Hematopoietic multipotent progenitor cell treated with erythropoietin and hydrocortisone succinate and interleukin-3 and kit ligand, for 15 days (in vitro differentiated cells): Measurements from ENCODE around the gene PADI4.
"Not testable (repeated sequence)": the region's sequence is repeated elsewhere in the genome, so short reads cannot be mapped to it uniquely, and the experiment has no call there.

Experiments
- DNase-seq: peaks from one replicate; pipeline ENCODE4 v3.0.0-alpha.2; 2015; ENCODE audit warnings: low spot score

The PADI4 gene

DNA sequence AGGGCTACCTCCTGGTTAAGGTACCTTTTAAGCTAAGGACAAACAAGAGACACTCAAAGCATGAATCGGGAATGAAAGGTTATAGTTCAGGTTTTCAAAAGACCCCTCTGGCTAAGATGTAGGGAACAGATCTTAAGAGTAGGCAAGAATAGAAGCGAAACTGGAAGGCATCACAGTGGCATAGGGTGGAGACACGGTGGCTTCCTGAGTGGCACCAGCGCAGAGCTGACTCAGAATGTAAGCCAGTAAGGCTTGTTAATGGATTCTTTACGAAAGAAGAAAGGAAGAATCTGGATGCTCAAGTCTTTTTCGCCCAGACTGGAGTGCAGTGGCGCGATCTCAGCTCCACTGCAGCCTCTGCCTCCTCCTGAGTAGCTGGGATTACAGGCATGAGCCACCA is 85.2 kb downstream of the PADI4 start:
- DNase-seq, result no peak

DNA sequence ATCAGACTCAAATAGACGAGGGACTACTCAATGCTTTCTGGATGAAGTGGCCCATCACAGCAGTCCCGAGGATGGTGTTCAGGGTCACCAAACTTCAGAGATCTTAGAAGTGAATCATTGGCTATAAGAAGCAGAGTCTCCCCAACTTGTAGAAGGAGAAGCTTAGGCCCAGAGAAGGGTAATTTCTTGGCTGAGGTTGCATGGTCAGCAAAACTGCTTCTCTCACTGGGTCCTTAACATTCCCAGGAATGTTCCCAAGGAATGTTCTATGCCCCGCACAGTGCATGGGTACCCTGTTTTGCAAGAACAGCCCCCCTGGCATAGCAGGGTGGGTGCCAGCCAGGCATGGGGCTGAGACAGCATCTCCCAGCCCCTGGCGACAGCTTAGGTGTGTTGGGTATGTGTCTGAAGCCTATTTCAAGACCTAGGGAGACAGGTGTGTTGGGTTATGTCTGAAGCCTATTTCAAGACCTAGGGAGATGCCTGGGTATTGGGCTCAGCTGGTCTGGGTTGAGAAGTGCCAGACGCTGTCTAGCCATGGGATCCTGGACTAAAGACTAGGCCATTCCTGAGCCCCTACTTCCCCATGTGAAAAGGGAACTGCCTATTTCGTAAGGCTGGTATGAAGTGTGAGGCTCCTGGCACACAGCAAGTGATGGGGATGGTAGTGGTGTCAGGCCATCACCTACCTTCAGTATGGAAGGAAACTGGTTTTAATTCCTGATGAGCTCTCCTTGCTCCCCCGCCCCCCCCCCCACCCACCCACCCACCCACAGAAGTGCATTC is 90.1 kb downstream of the PADI4 start:
- no peak for DNase-seq

DNA sequence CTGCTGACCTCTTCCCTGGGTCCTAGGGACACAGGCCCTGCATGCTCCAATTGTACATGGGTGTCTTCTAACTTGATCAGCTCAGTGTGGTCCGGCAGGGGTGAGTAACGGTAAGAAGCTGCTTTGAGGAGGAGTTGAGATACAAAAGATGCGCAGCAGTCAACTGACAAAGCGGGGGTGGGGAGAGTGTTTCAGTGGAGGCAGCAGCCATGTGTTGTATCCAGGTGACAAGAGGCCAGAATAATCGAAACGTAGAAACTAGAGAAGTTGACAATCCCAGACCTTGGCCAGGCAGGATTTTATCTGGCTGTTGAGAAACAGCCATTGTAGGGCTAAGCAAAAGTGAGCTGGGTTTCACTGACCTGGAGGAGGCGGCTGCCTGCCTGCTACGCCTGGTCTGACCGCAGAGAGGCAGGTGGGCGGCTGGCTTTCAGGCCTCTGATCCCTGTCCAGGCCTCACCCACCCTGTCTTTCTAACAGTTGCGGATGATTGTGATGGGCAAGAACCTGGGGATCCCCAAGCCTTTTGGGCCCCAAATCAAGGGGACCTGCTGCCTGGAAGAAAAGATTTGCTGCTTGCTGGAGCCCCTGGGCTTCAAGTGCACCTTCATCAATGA is 92.8 kb downstream of the PADI4 start:
- no peak for DNase-seq

DNA sequence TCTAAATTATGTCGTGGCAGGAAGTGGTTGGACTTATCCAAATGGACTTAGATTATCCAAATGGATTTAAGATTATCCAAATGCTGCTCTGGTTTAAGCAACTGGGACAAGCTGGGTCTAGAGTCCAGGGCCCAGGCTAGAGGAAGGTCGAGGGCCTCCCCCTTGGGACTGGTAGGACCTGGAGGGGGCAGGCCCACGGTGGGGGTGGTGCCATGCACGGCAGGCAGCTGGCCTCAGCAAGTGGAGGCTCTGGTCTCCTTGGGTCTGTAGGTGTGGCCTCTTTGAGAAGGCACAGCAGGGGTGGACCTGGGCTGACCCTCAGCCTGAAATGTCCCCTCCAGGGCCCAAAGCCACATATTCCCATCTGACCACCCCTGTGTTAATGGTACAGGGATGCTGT is 93.8 kb downstream of the PADI4 start:
- no peak for DNase-seq

DNA sequence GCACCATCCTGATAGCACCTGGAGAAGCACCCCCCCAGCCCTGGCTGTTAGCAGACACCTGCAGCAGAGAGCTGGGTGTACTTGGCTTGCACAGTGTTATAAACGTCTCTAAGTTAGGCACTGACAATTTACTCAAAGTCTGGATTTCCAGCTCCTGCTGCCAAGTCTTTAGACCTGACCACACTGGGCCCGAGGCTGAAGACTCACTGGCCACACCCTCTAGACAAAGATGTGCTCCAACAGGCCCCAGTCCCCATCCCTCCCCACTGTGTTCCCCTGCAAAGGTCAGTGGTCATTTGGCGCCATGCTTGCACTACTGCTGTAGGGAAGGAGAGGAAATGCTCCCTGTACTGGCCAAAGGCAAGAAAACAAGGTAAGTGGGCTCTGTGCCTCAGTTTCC is 95.1 kb downstream of the PADI4 start:
- no peak for DNase-seq

DNA sequence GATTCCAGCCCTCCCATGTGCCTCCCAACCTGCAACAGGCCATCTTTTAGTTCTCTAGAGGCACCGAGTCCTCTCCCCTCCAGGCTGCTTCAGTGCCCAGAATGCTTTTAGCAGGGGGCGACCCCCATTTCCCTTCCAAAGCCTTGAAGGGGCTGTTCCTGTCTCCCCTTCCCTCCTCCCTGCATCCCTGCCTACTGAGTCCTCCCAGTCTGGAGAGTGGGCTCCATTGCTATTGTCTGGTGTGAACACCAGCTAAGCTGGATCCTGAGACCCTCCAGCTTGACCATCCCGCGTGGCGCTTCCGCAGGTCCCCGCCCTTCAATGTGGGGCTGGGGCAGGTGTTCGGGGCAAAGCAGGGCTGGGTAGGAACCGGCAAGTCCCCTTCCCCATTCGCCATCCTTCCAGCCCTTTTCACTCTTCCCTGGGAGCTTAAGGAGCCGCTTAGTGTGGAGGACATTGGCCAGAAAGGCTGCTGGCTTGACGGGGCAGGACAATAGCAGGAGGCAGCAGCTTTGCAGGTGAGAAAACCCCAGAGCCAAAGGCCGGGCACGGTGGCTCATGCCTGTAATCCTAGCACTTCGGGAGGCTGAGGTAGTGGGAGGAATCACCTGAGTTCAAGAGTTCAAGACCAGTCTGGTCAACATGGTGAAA is 96.2 kb downstream of the PADI4 start:
- no peak for DNase-seq

DNA sequence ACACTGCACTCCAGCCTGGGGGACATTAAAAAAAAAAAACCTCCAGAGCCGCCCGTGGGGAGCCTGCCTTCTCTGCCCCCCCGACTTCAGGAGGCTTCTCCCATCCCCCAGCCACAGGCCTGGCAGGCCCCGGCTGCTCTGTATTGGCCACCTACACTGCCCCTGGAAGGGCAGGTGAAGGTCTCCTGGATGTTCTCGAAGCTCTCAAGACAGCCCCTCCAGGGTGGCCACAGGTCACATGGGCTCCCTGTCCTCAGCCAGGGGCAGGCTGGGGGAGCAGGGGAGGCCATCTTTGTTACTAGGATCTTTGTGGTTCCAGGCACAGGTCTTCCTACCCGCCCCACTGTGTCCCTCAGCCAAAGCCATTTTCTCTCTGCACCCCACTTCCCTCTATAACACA is 96.8 kb downstream of the PADI4 start:
- no peak for DNase-seq

DNA sequence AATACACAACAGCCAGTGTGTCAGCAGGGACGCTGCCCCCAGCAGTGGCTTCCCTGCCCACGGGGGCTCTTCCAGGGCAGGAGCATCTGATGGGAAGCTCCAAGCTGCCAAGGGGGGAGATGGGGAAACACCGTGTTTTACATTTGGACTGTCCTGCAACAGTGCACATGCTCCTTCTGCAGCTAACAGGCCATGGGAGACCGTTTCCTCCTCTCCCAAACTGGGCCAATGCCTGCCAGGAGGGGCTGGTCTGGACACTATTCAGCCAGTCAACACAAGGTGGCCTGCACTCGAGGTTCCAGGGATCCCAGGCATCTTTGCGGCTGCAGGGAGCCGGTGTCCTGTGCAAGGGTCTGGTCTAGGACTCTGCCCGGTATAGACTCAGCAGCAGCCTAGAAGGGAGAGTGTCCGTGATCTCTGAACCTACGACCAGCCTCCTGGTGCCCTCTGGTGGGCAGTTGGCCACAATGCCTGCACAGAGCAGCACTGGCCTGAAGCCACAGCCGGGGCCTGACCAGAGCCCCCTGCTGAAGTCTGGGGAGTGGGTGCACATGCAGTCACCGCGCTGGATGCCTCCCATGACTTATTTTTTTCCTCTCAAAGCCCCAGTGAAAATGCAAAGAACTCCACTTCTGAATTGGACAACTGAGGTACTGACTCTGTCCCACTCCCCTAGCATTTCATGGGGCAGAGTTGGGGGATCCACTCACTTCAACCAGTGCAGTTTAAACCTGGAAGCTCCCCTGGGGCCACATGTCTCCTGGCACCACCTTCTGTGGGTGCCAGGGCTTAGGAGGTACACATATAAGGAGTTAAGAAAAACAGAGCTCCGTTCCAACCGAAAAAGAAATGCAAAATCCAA is 98.1 kb downstream of the PADI4 start:
- peak; percentile 59 for DNase-seq

DNA sequence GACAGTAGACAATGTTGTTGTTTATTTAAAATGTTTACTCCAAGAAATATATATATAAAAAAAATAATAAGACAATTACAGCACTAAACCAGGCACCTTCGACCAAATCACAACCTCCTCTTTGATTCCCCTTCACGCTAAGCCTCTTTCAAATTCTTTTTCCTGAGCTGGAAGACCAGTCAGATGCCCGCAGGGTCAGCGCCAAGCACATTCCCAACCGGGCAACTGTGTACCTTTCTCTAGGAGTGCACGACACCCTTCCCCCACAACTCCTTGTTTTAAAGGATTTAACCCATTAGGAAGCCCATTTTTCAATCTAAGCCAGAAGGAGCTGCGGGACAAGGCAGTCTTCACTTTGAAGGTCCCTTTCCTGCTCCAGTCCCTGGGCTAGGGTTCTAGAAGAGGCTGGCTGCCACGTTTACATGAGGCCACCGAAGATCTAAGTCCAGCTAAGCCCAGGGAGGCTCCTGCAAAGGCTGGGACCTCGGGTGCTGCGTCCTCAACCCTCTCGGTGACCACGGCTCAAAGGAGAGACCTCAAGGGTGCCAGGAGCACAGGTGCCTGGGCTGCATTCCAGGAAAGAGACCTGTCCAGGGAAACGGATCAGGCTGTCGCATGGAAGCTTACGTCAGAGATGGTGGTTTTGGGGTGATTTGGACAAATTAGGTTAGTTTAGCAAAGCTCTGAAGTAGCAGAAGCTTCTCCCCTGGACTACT is 98.9 kb downstream of the PADI4 start:
- DNase-seq, result not testable (repeated sequence)

DNA sequence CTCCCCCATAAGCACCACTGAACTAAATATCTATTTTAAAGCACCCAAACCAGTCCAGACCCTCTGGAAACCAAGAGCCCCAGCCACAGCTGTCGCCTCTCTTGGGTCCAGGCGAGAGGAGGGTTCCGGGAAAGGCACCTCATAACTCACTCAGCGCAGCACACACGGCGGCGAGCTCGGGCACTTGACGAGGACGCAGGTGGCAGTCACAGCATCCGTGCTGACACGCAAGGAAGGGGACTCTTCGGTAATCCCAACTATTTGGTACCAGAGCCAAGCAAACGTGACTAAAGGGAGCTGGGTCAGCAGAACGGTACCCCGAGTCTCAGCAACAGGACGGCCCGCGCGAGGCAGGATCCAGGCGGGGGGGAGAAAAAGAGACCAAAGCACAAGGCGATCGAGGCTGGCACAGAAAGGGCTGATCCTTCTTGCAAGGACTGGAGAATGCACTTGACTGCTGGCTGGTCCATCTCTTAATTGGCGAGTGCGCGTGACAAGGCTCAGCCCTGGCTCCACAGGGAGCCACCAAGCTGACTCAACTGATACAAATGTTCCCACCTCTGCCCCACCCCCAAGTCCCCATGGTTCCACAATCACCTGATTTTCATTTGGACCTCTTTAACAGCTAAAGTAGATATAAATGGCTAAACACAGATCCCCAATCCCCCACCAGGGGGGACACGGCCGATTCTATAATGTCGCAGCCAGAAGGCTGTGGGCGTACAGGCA is 100.0 kb downstream of the PADI4 start:
- DNase-seq, result not testable (repeated sequence)

DNA sequence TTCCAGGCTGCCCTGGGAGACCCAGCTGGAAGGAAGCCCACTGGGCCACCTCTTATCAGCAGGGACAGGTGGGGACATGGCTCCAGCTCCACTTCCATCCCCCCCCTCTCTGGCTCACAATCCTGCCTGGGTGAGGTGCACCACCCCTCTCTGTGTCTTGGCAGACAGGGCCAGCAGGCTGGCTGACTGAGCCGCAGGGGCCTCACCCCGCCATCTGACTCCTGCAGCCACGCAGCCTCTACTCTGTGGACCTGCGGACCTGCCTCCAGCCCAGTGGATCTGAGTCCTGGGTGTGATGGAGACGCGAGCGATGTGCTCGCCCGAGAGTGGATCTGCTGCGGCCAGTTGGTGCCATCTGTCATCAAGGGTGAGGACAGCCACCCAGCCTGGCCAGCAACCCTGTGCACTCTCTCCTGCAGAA is 101.4 kb downstream of the PADI4 start:
- peak; percentile 46 for DNase-seq

DNA sequence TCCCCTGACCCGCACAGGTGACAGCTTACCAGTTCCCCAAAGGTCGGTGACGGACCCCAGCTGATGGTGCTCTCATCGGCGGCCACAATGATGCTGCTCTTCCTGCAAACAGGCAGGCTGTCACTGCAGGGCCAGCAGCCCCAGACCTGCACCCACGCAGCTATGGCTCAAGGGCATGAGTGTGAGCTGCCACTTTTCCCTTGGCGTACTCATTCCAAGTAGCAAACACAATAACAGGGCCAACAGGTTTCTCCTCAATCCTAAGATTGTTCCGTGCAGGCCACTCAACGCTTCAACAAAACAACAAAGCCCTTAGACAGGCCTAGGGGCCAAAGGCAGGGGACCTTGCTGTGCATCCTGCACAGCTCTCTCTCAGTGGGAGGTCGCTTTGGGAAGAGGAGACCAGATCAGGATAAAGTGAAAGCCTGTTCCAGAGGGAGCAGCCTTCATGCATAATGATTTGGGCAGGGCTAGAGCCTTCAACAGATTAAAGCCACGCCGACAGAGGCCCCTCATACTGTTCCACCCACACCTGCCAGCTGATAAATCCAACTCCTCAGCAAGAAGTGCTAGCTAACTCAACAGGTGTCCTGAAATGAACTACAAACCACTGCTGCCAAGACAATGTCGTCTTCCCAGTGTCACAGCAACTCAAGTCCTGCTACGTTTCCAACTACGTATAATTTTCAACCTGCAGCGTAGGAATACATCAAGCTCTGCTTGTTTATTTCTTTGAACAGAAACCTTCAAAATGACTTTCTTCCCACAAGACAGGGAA is 104.3 kb downstream of the PADI4 start:
- no peak for DNase-seq
